ENCODE results near the gene VSTM1. TPM values are rescaled to one million over a fixed set of nuclear protein-coding genes. Genes with fewer than 3 reads are reported as not detected.
"Not testable (repeated sequence)": the region's sequence is repeated elsewhere in the genome, so short reads cannot be mapped to it uniquely, and the experiment has no call there.

VSTM1 gene
- polyA plus RNA-seq, 10 donors, result 0.22 to 0.35 TPM; not detected in 8

DNA sequence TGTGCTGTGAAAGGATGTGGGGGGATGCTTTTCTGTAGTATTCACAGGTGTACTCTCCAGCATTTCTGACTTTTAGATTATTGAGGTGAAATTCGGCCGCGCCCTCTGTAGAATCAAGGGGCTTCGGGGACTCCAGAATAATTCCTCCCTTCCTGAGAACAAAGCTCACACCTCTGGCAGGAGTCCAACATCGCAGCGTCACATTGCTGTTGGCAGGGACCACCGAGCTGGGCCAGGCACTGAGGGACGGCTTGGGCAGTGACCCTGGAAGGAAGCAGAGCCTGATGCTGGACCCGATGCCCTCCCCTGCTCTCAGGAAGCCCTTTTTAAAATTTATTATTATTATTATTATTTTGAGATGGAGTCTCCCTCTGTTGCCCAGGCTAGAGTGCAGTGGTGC lies 11.2 kb upstream of the VSTM1 start:
- no peak for DNase-seq

GRCh38 chr19:54073829-54074228 lies 10.1 kb upstream of the VSTM1 start:
- DNase-seq, result no peak

DNA sequence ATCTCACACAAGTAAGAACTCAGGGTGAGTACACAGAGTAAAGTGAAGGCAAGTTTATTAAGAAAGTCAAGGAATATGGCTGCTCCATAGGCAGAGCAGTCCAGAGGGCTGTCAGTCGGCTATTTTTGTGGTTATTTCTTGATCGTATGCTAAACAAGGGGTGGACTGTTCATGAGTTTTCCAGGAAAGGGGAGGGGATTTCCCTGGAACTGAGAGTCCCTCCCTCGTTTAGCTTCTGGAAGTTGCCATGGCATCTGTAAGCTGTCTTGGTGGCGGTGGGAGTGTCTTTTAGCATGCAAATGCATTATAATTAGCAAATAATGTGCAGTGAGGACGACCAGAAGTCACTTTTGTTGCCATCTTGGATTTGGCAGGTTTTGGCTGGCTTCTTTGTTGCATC lies 5.8 kb upstream of the VSTM1 start:
- DNase-seq, result no peak

DNA sequence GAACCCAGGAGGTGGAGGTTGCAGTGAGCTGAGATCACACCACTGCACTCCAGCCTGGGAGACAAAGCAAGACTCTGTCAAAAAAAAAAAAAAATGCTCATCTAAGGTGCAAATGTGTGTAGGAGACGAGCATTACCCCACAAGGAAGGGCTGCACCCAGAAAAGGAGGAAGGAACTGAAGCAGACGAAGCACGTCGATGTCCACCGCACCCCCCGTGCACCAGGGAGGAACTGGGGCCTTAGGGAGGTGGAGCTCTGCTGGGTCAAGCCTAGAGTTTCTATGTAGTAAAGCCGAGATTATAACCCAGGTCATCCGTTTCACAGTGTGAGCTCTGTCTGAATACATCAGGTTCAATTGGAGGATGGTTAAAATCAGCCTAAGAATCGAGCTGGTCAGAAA lies 1.1 kb downstream of the VSTM1 start:
- no peak for DNase-seq

- DNase-seq, result no peak
These were observed 16.1 kb downstream of the VSTM1 start for GRCh38 chr19:54047616-54048015.

GRCh38 chr19:54045771-54046170 lies 17.9 kb downstream of the VSTM1 start:
- no peak for DNase-seq

DNA sequence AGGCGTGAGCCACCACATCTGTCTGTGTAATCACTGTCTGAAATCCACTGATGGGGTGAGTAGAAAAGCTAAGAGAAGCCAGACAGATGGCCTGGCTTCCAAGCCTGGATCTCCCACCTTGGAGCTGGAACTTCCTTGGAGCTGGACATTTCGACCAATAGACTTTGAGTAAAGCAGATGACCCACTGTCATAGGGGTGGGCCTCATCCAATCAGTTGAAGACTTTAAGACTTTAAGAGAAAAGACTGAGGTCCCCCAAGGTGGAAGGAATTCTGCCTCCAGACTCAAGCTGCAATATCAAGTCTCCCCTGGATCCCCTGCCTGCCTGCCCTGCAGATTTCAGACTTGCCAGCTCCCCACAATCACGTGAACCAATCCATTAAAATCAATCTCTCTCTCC lies 20.7 kb downstream of the VSTM1 start:
- no peak for DNase-seq

DNA sequence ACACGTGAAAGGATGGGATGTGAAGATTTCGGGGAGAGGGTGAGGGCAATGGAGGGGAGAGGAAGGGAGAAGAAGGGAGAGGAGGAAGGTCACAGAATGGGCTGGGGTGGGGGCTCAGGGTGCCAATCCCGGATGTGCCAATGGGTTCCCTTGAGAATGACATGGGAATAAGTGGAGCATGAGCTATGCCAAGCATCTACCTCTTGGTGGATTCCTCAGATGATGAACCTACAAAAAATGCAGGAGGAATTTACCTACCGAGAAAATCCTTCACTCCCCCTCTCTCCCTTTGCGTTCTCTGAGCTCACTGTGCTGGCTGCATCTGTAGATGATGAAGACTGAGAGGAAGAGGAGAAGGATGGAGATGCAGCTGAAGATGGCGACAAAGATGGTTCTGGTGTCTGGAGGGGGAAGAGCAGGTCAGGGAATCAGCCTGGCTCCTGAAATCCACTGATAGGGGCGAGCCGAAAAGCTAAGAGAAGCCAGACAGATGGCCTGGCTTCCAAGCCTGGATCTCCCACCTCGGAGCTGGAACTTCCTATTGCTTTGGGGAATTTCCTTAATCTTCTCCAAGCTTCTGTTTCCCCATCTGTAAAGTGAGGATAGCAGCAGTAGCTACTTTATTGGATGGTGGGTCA lies 21.6 kb downstream of the VSTM1 start:
- no peak for DNase-seq

DNA sequence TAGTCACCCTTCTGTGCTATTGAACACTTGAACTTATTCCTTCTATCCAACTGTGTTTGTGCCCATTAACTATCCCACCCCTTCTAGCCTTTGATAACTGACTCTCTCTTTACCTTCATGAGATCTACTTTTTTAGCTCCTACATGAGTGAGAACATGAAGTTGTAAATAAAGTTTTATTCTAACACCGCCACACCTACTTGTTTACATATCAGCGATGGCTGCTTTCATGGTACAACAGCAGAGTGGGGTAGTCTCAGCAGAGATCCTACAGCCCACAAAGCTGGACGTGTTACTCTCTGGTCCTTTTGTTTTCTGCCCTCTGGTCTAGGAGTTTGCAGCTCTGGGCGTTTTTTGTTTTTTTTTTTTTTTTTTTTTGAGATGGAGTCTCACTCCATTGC lies 23.7 kb downstream of the VSTM1 start:
- DNase-seq, result no peak

DNA sequence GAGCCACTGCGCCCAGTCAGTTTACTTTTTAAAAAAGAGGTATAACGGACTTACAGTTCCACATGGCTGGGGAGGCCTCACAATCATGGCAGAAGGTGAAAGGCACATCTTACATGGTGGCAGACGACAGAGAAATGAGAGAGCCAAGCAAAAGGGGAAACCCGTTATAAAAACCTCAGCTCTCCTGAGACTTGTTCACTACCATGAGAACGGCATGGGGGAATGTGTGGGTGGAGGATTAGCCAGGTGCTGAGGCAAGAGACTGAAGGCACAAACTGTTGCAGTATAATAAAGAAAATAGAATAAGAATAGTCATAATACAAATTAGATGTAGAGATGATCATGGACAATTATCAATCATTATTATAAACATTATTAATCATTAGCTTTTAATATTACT lies 27.2 kb downstream of the VSTM1 start:
- DNase-seq, result not testable (repeated sequence)

- DNase-seq, result peak in 1 of 3 donors; percentile 65
These were observed 28.2 kb downstream of the VSTM1 start for GRCh38 chr19:54035215-54036178.

DNA sequence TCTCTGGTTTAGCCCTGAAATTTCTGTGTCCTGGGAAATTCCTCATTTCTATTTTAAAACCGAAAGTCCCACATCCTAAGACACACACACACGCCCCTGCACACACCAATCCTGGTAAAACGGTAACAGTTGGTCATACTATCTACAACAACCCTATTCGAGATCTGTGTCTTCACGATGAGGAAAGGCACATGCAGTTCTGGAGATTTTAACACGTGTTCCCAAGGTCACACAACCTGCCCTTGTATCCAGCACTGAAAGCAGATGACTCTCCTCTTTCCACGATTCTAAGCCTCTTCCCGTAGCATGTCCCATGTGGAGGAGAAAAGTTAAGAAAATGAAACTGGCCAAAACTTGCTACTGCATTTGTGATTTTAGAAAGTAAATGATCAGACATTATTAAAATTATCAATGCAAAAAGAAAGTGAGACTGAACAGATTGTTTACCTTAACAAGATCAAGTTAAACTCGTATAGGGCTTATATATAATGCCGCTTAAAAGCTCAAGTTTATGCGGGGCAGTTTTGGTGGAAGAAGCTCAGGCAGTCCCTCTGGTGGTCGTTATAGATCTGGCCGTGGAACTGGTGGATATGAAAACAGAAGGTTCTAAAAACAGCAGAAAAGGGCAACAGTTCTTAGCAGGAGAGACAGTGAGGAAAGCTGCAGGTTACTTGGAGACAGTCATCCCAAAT lies 32.7 kb downstream of the VSTM1 start:
- peak in 1 of 3 donors; percentile 1 for DNase-seq

DNA sequence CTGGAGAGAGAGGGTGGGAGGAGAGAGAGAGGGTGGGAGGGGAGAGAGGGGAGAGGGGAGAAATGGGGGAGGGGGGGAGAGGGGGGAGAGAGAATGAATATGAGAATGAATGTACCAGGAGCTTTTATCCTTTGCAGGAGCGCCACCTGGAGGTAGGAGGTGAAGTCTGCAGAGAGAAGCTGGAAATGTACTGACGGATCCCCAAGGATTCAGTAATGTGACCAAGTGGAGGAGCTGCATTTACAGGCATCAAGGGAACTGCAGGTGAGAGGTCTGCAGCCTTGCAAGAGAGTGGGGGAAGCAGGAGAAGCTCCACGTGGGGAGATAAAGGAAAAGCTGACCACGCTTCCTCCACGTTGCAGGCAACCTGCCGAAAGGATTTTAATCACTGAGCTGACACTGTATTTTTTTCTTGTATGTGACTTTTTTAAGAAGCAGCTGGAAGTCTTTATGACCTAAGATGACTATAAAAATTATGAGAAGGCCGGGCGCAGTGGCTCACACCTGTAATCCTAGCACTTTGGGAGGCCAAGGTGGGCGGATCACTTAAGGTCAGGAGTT lies 33.7 kb downstream of the VSTM1 start:
- peak; percentile 28 to 40 (median 36) for DNase-seq

DNA sequence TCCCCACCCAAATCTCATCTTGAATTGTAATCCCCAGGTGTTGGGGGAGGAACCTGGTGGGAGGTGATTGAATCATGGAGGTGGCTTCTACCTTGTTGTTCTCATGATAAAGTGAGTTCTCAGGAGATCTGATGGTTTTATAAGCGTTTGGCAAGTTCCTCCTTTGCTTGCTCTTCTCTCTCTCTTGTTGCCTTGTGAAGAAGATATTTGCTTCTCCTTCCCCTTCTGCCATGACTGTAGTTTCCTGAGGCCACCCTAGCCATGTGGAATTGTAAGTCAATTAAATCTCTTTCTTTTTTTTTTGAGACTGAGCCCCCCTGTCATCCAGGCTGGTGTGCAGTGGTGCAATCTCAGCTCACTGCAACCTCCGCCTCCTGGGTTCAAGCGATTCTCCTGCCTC lies 34.4 kb downstream of the VSTM1 start:
- DNase-seq, result no peak

GRCh38 chr19:54026656-54027055 lies 37.0 kb downstream of the VSTM1 start:
- no peak for DNase-seq

- DNase-seq, result no peak
These were observed 39.0 kb downstream of the VSTM1 start for GRCh38 chr19:54024660-54025059.

DNA sequence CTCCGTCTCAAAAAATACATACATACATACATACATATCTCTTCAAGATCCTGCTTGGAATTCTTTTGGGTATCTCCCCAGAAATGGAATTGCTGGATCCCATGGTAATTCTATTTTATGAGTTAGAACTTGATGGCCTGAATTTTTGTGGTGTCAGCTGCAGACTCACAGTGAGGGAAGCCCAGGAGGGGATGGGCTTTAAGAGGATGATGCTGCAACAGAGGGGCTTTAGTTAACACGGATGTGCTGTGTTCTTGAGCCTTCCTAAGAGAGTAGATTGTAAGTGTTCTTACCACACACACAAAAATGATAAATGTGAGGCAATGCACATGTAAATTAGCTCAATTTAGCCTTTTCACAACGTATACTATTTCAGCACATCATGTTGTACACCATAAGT lies 40.5 kb downstream of the VSTM1 start:
- DNase-seq, result no peak

DNA sequence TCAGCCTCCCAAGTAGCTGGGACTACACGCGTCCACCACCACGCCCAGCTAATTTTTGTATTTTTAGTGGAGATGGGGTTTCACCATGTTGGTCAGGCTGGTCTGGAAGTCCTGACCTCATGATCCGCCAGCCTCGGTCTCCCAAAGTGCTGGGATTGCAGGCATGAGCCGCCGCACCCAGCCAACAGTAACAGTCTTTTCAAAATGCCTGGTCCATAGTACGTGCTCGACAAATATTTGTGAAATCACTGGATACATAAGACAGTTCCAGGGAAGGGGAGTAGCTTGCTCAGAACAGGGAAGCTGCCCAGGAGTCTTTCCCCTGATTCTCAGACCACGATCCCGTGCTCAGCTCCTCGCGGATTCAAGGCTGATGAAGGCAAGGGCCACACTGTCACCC lies 41.8 kb downstream of the VSTM1 start:
- no peak for DNase-seq

DNA sequence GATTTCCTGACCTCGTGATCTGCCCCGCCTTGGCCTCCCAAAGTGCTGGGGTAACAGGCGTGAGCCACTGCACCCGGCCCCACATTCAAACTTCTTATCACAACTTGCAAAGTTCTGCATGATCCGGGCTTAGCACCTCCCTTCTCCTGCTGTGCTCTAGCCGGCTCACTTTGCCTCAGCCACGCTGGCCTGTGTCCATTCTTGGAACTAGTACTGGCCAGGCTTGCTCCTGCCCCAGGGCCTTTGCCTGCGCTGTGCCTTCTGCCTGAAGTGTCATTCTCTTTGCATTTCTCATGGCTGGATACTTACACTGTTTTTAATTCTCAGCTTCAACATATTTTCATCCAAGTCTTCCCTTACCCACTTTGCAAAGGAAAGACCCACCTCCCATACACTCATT lies 42.3 kb downstream of the VSTM1 start:
- no peak for DNase-seq

- DNase-seq, result peak in 1 of 3 donors; percentile 3
These were observed 46.4 kb downstream of the VSTM1 start for GRCh38 chr19:54017261-54017660.

DNA sequence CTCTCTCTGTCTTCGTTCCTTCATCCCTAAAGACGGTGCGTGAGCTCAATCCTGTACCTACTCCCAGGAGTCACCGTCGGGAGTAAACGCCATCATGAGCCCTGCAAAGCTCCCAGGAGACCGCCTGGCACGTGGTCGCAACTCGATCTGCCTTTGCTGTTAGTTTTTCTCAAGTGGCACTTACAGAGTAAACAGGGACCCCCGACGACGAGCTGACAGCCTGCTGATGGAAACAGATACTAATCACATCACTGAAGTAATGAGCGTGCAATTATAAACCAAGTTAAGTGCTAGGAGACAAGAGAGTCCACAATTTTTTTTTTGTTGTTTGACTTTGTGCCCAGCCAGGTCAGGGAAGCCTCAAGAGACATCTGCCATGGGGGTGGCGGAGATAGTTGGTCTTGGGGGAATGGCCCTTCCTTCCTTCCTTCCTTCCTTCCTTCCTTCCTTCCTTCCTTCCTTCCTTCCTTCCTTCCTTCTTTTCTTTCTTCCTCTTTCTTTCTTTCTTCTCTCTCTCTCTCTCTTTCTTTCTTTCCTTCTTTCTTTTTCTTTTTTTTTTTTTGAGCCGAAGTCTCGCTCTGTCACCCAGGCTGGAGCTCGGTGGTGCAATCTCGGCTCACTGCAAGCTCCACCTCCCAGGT lies 48.7 kb downstream of the VSTM1 start:
- no peak for DNase-seq

DNA sequence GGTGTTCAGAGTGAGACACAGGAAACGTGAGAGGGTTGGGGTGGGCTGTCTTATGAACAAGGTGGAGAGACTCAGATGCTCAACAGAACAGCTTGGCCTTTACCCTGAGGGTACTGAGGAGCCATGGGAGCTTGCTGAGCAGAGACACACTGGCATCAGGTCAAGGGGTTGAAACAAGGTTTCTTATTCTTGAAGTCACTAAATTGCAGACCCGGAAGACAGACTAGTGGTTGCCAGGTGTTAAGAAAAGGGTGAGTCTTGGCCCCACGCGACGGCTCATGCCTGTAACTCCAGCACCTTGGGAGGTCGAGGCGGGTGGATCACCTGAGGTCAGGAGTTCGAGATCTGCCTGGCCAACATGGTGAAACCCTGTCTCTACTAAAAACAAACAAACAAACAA lies 49.8 kb downstream of the VSTM1 start:
- DNase-seq, result no peak

All from muscle of back (tissue), 11 donors.